ENCODE measurements around the gene PIK3CA. TPM values are rescaled to one million over a fixed set of nuclear protein-coding genes. Genes with fewer than 3 reads are reported as not detected.

Gene PIK3CA
- total and polyA plus RNA-seq, 12 donors = 4.1 to 52.4 (median 24.6) TPM

GRCh38 chr3:179174898-179175297 lies 26.7 kb downstream of the PIK3CA start:
- Histone ChIP-seq H3K27ac (no peak overlapping the region), H3K9me3 (replicated peaks in 1 of 3) (peaks cover 0 to 6% (median 0%) of the 10 kb centered on the region in 3 donors), H3K27me3 (no peaks in the 10 kb centered on the region), H3K4me1 (replicated peaks in 1 of 2) (peaks cover 0 to 30% of the 10 kb centered on the region in 2 donors), H3K4me3 (no peak overlapping the region), H3K36me3 (replicated peaks in 1 of 2) (no peaks in the 10 kb centered on the region)
- no peak for TF ChIP-seq POLR2A (IDR thresholded peaks at IDR 0.05)
- TF ChIP-seq CTCF (IDR thresholded peaks at IDR 0.05) = no peak
- no peak for DNase-seq
- WGBS, 4 donors = 68 to 88% (median 83%) methylated on average over 1 of the region's 1 CpG
- intact Hi-C loops (cut with DNase I) = no loop called here

DNA sequence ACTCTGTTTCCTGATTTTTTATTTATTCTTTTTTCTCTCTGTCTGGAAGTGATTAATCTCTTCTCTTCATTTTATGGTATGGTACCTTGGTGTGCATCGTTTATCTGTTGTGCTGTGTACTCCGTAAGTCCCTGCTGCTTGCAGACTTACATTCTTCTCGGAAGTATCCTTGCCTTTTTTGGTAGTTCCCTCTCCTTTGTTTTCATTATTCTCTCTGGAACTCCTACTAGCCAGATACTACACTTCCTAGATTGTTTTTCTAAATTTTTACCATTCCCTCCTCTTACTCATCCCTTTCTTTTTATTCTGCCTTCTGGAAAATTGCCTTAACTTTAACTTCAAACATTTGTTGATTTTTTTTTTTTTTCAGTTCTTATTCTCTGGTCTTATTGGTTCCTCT lies 27.2 kb downstream of the PIK3CA start:
- Histone ChIP-seq H3K27me3 (no peaks in the 10 kb centered on the region), H3K9me3 (replicated peaks in 1 of 3) (peaks cover 0 to 6% (median 0%) of the 10 kb centered on the region in 3 donors), H3K36me3 (replicated peaks in 1 of 2) (no peaks in the 10 kb centered on the region), H3K4me3 (no peak overlapping the region), H3K27ac (no peak overlapping the region), H3K4me1 (replicated peaks in 1 of 2) (peaks cover 3 to 35% of the 10 kb centered on the region in 2 donors)
- WGBS, 4 donors = 52 to 60% (median 56%) methylated on average over 3 of the region's 3 CpGs
- DNase-seq = no peak
- TF ChIP-seq CTCF (IDR thresholded peaks at IDR 0.05) = no peak
- TF ChIP-seq POLR2A (IDR thresholded peaks at IDR 0.05) = no peak
- intact Hi-C loops (cut with DNase I) = no loop called here

DNA sequence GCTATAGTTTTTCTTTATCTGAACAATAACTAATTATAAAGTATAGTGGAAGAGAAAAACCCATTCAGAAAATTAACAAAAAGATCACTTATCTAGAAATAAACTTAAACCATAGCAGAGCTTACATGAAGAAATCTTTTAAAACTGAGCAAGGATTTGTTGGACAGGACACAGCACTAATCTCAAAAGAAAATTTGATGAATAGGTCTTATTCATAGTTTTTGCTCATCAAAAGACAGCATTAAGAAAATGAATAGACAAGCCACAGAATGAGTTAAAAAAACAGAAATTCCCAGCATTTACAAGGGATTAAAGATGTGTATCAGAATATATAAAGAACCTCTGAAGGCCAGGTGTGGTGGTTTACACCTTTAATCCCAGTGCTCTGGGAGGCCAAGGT lies 29.5 kb downstream of the PIK3CA start:
- H3K9me3 ChIP-seq (replicated peaks in 1 of 3) = no peaks in the 10 kb centered on the region
- no peaks in the 10 kb centered on the region for H3K27me3 ChIP-seq
- TF ChIP-seq POLR2A (IDR thresholded peaks at IDR 0.05) = no peak
- no peak for TF ChIP-seq CTCF (IDR thresholded peaks at IDR 0.05)
- H3K36me3 ChIP-seq (replicated peaks in 1 of 2) = no peaks in the 10 kb centered on the region
- H3K27ac ChIP-seq = no peak overlapping the region
- DNase-seq = no peak
- H3K4me1 ChIP-seq (replicated peaks in 1 of 2) = peaks cover 23 to 57% of the 10 kb centered on the region in 2 donors
- intact Hi-C loops (cut with DNase I) = no loop called here
- H3K4me3 ChIP-seq = no peak overlapping the region

GRCh38 chr3:179179256-179179655 lies 31.1 kb downstream of the PIK3CA start:
- TF ChIP-seq CTCF (IDR thresholded peaks at IDR 0.05) (no peak), POLR2A (IDR thresholded peaks at IDR 0.05) (no peak)
- no peak for DNase-seq
- Histone ChIP-seq H3K4me1 (replicated peaks in 1 of 2) (peaks cover 39 to 74% of the 10 kb centered on the region in 2 donors), H3K4me3 (no peak overlapping the region), H3K36me3 (replicated peaks in 1 of 2) (no peaks in the 10 kb centered on the region), H3K27ac (peak overlapping the region in 2 of 5 donors; percentile 13 to 66), H3K9me3 (replicated peaks in 1 of 3) (no peaks in the 10 kb centered on the region), H3K27me3 (no peaks in the 10 kb centered on the region)
- 69 to 95% (median 87%) methylated on average over 2 of the region's 2 CpGs for WGBS, 4 donors
- intact Hi-C loops (cut with DNase I) = no loop called here

Measured in adrenal gland (tissue), 12 donors.